OCI-LY1 (cell line): ENCODE measurements around the gene PARN.

Experiments
- H2AFZ ChIP-seq: fragments of 200-600 bp; sonication (generic), shearing (Covaris generic); 2 replicates; pipeline ENCODE4 v1.6.0; 2014; ENCODE audit warnings: antibody characterized with exemption, mild to moderate bottlenecking, low read length
- H3F3A ChIP-seq: fragments of 200-600 bp; sonication (generic), shearing (Covaris generic); 2 replicates; pipeline ENCODE4 v1.6.0; 2014; ENCODE audit warnings: mild to moderate bottlenecking, antibody characterized with exemption, low read length, moderate library complexity; ENCODE audit not compliant: insufficient read depth
- H3K27ac ChIP-seq: fragments of 200-600 bp; sonication (generic); 2 replicates; pipeline ENCODE4 v1.5.1; 2014; ENCODE audit warnings: low read length, mixed run types, mild to moderate bottlenecking, low read depth; ENCODE audit not compliant: poor library complexity, severe bottlenecking
- H3K27me3 ChIP-seq: fragments of 200-600 bp; sonication (generic); 2 replicates; pipeline ENCODE4 v1.6.0; 2014; ENCODE audit warnings: antibody characterized with exemption, mild to moderate bottlenecking, low read length, moderate library complexity; ENCODE audit not compliant: insufficient read depth
- H3K36me3 ChIP-seq: fragments of 200-600 bp; sonication (generic); 2 replicates; pipeline ENCODE4 v1.6.1; 2014; ENCODE audit warnings: mild to moderate bottlenecking, antibody characterized with exemption, low read length, moderate library complexity, mixed read lengths; ENCODE audit not compliant: insufficient read depth
- H3K4me1 ChIP-seq: fragments of 200-600 bp; sonication (generic); 2 replicates; pipeline ENCODE4 v1.5.1; 2014; ENCODE audit warnings: mild to moderate bottlenecking, low read length, moderate library complexity; ENCODE audit not compliant: insufficient read depth, severe bottlenecking
- H3K4me2 ChIP-seq: fragments of 200-600 bp; sonication (generic), shearing (Covaris generic); 2 replicates; pipeline ENCODE4 v1.6.1; 2014; ENCODE audit warnings: low read length
- H3K4me3 ChIP-seq: fragments of 200-600 bp; sonication (generic); 2 replicates; pipeline ENCODE4 v1.5.1; 2014; ENCODE audit warnings: low read length, low read depth, mild to moderate bottlenecking, mixed read lengths; ENCODE audit not compliant: poor library complexity, severe bottlenecking
- H3K79me2 ChIP-seq: fragments of 200-600 bp; shearing (Covaris generic); 2 replicates; pipeline ENCODE4 v1.6.1; 2016; ENCODE audit warnings: mixed run types, low read length, mixed read lengths; ENCODE audit not compliant: insufficient read depth
- H3K9ac ChIP-seq: fragments of 200-600 bp; sonication (generic), shearing (Covaris generic); 2 replicates; pipeline ENCODE4 v1.6.1; 2014; ENCODE audit warnings: mild to moderate bottlenecking, low read length, mixed read lengths
- H3K9me2 ChIP-seq: fragments of 200-600 bp; sonication (generic), shearing (Covaris generic); 2 replicates; pipeline ENCODE4 v1.6.1; 2014; ENCODE audit warnings: low read depth, mild to moderate bottlenecking, low read length, mixed read lengths
- H3K9me3 ChIP-seq: fragments of 200-600 bp; shearing (Covaris generic); 2 replicates; pipeline ENCODE4 v1.6.1; 2014; ENCODE audit warnings: low read length, mixed read lengths
- H4K20me1 ChIP-seq: fragments of 200-600 bp; sonication (generic), shearing (Covaris generic); 2 replicates; pipeline ENCODE4 v1.6.0; 2016; ENCODE audit warnings: mild to moderate bottlenecking, low read length; ENCODE audit not compliant: insufficient read depth
- CTCF ChIP-seq: fragments of 200-600 bp; sonication (generic), shearing (Covaris generic); IDR thresholded peaks from 2 replicates; pipeline ENCODE4 v1.5.1; 2017; ENCODE audit warnings: mild to moderate bottlenecking, antibody characterized with exemption, low read length, moderate library complexity, mixed read lengths
- EZH2 ChIP-seq: fragments of 200-600 bp; sonication (generic), shearing (Covaris generic); IDR thresholded peaks from 2 replicates; pipeline ENCODE4 v1.8.0; 2017; ENCODE audit warnings: borderline replicate concordance, mixed run types, mild to moderate bottlenecking, antibody characterized with exemption, low read length, moderate library complexity, mixed read lengths

Gene PARN

DNA sequence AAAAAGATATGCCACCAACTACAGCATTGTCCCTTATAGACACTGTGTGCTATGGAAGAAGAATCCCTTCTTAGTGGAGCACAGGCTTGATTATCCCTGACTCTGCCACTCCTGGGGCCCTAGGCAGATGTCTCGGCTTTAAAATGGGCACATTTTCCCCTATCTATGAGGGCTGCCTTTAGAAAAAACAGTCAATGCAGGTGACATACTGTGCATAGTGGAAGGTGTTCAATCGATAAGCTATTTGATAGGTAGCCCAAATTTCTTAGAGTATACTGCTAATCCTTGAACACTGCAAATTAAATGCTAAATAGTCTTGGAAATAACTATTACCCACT lies 64.4 kb downstream of the PARN start:
- Histone ChIP-seq H3K4me2 (peak overlapping the region; percentile 70), H3K9me2 (no peaks in the 10 kb centered on the region), H3K4me1 (peaks cover 33% of the 10 kb centered on the region), H3K36me3 (peaks cover 31% of the 10 kb centered on the region; the same call in 1 of the 2 replicates), H3K9ac (peak overlapping the region; percentile 35; the same call in 1 of the 2 replicates), H4K20me1 (no peaks in the 10 kb centered on the region), H3K79me2 (no peaks in the 10 kb centered on the region), H3F3A (no peaks in the 10 kb centered on the region), H3K27ac (peak overlapping the region; percentile 79), H2AFZ (no peak overlapping the region), H3K27me3 (no peaks in the 10 kb centered on the region), H3K4me3 (peak overlapping the region; percentile 38), H3K9me3 (no peaks in the 10 kb centered on the region)
- TF ChIP-seq CTCF (no peak), EZH2 (no peak)

DNA sequence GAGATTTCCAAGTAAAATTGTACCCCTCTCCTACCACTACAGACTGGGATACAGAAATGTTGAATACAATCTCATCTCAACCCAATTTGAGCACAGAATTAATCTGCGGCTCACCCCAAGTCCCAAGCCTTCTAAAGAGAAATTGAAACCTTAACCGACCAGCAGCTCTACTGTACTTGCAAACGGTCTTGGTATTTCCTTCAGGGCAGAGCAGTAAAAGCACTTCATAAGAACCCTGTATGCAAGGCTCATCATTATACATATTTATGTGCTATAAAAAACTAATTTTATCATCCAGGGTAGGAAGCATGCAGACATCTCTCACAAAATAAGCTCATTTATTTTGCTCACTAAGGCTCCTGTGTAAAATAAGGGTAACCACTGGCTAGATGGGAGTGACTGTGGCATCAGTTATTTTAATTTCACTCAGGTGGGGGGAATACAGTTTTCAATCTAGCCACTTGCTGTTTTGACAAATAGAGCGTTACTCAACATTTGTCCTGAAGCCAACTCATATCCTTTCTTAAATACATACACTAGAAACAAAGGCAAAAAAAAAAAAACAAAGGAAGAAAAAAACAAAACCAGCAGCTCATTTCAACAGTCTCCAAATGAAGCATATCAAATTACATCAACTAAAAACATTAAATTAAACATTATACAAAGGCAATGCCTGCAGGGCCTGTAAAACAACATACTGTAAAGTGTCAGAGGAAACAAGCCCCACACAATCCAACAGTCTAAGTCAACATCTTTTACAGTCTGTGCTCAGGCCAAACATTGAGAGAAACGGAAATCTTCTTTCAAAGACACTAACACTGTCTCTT lies 65.0 kb downstream of the PARN start:
- H3F3A ChIP-seq = no peaks in the 10 kb centered on the region
- peak overlapping the region; percentile 70 for H3K4me2 ChIP-seq
- H3K4me1 ChIP-seq = peaks cover 33% of the 10 kb centered on the region
- H3K9me2 ChIP-seq = no peaks in the 10 kb centered on the region
- H3K4me3 ChIP-seq = peak overlapping the region; percentile 38
- no peak overlapping the region for H2AFZ ChIP-seq
- peaks cover 37% of the 10 kb centered on the region; the same call in 1 of the 2 replicates for H3K36me3 ChIP-seq
- no peaks in the 10 kb centered on the region for H4K20me1 ChIP-seq
- no peaks in the 10 kb centered on the region for H3K27me3 ChIP-seq
- TF ChIP-seq CTCF = no peak
- no peak for TF ChIP-seq EZH2
- H3K27ac ChIP-seq = peak overlapping the region; percentile 79
- peak overlapping the region; percentile 35 for H3K9ac ChIP-seq
- H3K79me2 ChIP-seq = no peaks in the 10 kb centered on the region
- no peaks in the 10 kb centered on the region for H3K9me3 ChIP-seq

DNA sequence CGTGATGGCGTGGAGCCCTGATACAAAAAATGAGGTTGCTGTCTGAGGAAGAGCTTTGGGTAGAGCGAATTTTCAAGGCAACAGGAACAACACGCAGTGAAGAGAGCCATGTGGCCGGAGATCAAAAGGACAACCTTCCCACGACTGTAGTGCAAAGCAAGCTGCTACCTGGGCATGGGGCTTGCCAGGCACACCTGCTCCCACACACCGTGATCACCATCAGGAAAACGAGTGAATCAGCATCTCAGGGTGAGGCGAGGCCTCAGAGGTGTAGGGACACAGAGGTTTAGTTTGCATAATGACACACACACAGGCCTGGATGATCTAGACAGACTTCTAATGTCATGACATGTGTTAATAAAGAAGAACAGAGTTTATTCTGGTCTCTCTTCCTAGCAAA lies 65.7 kb downstream of the PARN start:
- H3K27me3 ChIP-seq = no peaks in the 10 kb centered on the region
- TF ChIP-seq CTCF (no peak), EZH2 (no peak)
- no peak overlapping the region for H2AFZ ChIP-seq
- no peaks in the 10 kb centered on the region for H3F3A ChIP-seq
- peaks cover 33% of the 10 kb centered on the region for H3K4me1 ChIP-seq
- H3K9me3 ChIP-seq = no peaks in the 10 kb centered on the region
- H3K9me2 ChIP-seq = no peaks in the 10 kb centered on the region
- peak overlapping the region; percentile 35 for H3K9ac ChIP-seq
- peak overlapping the region; percentile 79 for H3K27ac ChIP-seq
- peaks cover 39% of the 10 kb centered on the region; the same call in 1 of the 2 replicates for H3K36me3 ChIP-seq
- peak overlapping the region; percentile 70 for H3K4me2 ChIP-seq
- peak overlapping the region; percentile 38 for H3K4me3 ChIP-seq
- H4K20me1 ChIP-seq = no peaks in the 10 kb centered on the region
- H3K79me2 ChIP-seq = no peaks in the 10 kb centered on the region
